GM19193 (cell line): ENCODE data around the gene SLC25A30.

Experiments
- POLR2A ChIP-seq: IDR thresholded peaks from 4 replicates; pipeline ENCODE4 v1.6.1; 2011; ENCODE audit not compliant: insufficient read depth, insufficient read length; ENCODE audit errors: extremely low read depth

The SLC25A30 gene

DNA sequence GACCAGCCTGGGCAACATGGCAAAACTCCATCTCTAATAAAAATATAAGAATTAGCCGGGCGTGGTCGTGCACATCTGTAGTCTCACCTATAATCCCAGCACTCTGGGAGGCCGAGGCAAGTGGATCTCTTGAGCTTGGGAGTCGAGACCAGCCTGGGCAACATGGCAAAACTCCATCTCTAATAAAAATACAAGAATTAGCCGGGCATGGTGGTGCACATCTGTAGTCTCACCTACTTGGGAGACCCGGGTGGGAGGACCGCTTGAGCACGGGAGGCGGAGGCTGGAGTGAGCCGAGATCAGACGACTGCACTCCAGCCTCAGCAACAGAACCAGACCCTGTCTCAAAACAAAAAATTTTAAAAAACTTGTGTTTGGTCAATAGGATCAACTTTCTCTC, 7.7 kb downstream of the SLC25A30 start:
- no peak for TF ChIP-seq POLR2A

GRCh38 chr13:45410001-45410400, 8.2 kb downstream of the SLC25A30 start:
- no peak for TF ChIP-seq POLR2A

DNA sequence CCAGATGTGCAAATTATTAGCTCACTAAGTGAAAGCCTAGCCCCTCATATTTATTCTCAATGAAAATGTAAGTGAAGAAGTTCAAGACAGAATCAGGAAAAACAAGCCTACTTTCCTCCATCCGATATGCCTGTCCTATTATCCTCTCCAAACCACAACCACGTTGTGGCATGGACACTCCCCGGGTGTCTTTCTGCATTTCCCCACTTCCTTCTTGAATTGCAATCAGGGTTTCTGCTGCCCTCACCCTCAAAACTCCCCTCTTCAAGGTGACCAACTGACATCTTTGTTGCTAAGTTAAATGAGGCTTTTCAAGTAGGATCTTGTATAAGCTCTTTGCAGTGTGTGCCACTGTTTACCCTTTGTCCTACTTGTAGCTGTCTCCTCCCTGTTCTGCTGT, 11.8 kb downstream of the SLC25A30 start:
- no peak for TF ChIP-seq POLR2A

- no peak for TF ChIP-seq POLR2A
These were observed 15.1 kb downstream of the SLC25A30 start for GRCh38 chr13:45403081-45403480.

DNA sequence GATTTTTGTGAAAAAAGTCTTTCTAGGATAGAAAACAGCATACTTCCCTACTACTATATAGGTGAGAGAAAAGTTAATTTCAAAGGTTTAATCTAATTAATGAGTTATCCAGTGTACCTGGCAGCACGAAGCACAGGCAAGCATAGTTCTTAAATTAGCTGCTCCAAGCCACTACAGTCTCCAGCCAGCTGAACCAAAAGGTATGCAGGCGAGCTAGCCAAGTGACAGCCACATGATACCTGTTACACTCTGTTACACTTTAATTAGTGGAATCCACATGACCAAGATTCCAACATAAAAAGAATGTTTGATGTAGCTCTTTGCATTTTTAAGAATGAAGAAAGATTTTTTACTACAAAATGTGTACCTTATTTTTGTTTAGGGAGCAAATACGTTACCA, 15.5 kb downstream of the SLC25A30 start:
- no peak for TF ChIP-seq POLR2A

- TF ChIP-seq POLR2A = no peak
These were observed 16.9 kb downstream of the SLC25A30 start for GRCh38 chr13:45401314-45401713.

GRCh38 chr13:45398877-45399276, 19.3 kb downstream of the SLC25A30 start:
- TF ChIP-seq POLR2A = no peak

GRCh38 chr13:45396533-45397095, 21.6 kb downstream of the SLC25A30 start:
- no peak for TF ChIP-seq POLR2A

DNA sequence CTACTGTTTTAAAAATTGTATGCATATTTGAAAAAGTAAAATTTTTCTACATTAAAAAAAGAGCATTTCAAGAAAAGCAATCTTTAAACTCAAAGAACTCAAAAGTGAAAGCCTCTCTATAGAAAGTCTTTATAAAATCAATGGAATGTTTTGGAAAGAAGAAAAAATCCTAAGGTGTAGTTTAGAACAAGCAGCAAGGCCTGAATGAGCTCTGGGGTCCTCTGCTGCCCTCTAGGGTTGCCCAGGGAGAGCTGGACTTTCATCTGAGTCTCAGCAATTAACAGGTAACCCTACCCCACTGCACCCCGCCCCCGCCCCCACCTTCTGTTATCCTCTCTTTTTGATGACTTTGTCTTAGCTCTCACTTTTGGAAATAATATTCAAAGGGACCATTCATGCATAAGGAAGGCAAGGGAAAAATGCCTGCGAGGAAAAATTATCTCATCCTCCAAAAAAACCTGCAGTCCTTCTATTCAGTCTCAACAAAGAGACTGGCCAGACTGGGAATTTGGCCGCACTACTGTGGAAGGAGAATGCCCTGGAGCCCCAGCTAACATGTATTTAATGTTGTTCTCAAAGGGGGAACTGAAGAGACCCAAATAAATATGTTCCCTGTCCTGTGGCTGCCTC, 24.1 kb downstream of the SLC25A30 start:
- TF ChIP-seq POLR2A = no peak

DNA sequence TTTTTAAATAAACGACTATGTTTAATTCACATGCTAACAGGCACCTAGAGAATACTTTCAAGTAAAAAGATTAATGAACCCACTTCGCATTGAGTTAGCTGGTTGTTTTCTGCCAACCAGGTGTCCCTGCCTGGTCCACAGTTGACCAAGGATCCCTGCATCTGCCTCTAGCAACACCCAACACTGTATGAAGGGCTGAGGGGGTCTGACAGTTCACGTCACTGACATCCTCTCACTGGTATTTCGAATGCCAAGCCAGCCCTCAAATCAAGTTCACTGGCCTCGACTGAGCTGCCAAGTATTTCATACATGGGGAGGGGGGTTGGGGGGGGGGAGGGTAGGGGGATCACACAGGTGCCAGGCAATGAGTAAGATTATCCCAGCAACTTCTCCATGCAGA, 25.4 kb downstream of the SLC25A30 start:
- TF ChIP-seq POLR2A = no peak

DNA sequence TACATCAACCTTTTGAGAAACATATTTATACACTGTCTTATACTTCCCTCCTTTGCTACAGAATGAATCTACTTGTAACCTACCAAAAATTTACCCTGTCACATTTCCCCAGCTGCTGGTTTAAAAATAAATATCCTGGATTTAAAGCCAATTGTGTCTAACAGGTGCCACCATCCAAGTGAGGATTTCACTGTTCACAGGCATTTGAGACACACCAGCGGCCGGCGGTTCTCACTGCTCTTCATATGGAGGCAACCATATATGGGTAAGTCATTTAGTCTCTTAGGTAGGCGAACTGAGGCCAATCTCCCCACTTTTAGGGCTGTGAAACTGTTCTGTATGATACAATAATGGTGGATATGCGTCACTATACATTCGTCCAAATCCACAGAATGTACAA, 26.2 kb downstream of the SLC25A30 start:
- no peak for TF ChIP-seq POLR2A

DNA sequence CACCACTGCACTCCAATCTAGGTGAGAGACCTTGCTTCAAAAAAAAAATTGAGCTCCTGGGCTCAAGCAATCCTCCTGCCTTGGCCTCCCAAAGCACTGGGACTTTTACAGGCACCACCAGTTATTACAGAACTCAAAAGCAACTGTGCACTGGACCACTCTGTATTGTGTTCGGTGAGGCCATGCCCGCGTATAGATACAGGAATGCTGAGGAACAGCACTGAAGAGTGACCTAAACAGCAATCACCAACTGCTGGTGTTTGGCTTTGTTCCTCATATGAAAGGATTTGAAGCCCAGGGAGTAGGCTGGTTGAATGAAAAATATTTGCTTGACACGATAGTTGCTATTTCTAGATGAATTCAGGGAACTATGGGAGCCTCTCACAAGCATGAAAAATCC, 29.5 kb downstream of the SLC25A30 start:
- no peak for TF ChIP-seq POLR2A

GRCh38 chr13:45385907-45386553, 32.1 kb downstream of the SLC25A30 start:
- TF ChIP-seq POLR2A = no peak

DNA sequence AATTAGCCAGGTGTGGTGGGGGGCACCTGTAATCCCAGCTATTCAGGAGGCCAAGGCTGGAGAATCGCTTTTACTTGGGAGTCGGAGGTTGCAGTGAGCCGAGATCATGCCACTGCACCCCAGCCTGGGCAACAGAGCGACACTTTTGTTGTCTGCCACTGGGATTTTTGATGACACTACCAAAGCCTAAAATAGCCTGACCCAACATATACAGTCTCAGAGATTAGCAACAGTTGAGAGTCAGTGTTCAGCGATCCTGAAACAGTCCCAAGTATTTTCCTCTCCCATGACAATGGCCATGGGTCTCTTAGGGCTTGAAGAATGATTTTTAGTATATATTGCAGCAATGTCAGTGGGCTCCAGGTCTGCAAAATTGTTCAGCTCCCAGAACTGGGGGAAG, 32.9 kb downstream of the SLC25A30 start:
- TF ChIP-seq POLR2A = no peak

GRCh38 chr13:45384474-45385174, 33.5 kb downstream of the SLC25A30 start:
- TF ChIP-seq POLR2A = no peak

GRCh38 chr13:45381196-45381595, 37.0 kb downstream of the SLC25A30 start:
- TF ChIP-seq POLR2A = no peak

DNA sequence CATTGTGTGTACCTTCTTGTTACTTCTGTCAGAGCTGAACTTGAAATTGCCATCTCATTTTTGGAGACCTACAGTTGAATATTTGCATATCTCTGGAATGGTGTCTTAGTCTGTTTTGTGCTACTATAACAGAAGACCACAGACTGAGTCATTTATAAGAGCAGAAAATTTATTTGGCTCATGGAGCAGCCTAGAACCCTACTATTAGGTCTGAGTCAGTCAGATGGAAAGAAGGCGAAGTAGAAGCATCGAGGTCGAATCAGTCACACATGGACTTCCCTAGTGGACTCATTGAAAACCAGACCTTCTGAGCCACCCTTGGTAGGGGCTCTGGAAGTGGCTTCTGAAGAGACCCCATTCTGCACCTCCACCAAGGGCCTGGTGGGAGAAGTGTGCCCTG, 43.3 kb downstream of the SLC25A30 start:
- TF ChIP-seq POLR2A = no peak

DNA sequence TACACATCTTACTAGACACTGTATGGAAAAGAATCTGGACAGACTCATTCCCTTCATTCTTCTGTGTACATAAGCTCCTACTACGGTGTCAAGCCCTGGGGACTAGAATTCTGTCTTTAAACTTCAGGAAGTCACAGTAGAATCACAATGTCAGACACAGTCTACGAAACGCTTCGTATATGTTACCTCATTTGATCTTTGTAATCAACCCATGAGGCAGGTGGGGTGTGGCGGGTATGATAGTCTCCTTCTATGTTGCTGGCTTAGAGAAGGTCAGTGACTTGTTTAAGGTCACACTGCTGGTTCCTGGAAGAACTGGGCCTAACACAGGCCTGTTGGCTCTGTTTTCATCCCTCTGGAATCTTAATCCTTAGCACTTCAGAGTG, 45.0 kb downstream of the SLC25A30 start:
- TF ChIP-seq POLR2A = no peak
